GM18520 (cell line): ENCODE results near the gene FGFR3.
"Not testable (repeated sequence)": the region's sequence is repeated elsewhere in the genome, so short reads cannot be mapped to it uniquely, and the experiment has no call there.

Experiments
- ATAC-seq: cut with Tn5 transposase; IDR thresholded peaks from one replicate; pipeline ENCODE4 v1.9.1; 2021; ENCODE audit not compliant: unreplicated experiment

Gene FGFR3

DNA sequence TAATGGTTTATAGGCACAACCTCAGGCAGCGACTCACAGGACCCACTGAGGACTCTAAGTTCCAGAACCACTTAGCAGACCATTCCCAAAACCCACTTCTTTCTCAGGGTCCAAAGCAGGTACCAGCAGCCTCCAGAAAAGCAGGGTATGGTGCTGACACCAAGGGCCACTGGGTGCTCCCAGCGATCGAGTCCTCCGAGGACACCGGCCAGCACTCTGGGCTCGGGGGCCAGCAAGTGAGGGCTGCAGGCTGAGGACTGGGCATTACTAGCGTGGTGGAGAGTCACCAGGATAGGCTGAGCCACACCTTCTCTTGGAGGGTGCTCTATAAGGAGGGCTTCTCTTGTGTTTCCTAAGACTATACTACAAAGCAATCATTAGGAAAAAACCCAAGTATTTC, 43.6 kb downstream of the FGFR3 start:
- no peak for ATAC-seq

DNA sequence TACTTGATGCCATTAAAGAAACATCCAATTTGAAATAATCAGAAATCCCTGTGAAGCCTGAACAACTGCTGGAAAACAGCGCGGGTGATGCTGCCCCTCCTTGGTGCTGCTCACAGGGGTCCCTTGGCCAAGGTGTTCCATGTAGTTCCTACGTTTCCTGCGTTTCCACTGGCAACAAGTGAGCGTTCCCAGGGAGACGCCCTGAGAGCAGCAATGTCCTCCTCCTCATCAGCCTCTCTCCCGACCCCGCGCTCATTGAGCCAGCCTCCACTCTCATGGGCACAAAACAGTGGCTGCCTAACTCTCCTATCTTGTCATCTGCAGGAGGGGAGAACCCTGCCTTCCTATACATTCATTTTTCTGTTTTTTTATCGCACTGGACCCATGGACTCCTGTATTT, 44.0 kb downstream of the FGFR3 start:
- ATAC-seq: no peak

DNA sequence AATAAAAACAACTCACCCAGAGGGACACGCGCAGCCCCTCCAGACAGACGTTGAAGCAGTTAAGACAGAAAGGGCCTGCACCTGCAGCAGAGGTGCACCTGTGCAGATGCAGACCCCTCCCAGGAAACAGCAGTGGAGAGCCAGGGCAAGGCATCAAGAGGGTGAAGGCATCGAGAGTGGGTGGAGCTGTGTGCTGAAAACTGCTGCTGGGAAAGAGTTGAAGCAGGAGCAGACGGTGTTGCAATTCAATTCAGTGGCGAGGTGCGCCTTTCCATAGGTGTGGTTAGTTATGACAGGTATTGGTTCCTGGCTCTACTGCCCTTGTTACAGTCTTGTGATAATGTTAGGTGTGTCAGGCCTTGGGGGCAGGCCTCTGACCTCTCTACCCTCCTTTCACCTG, 46.2 kb downstream of the FGFR3 start:
- ATAC-seq: no peak

DNA sequence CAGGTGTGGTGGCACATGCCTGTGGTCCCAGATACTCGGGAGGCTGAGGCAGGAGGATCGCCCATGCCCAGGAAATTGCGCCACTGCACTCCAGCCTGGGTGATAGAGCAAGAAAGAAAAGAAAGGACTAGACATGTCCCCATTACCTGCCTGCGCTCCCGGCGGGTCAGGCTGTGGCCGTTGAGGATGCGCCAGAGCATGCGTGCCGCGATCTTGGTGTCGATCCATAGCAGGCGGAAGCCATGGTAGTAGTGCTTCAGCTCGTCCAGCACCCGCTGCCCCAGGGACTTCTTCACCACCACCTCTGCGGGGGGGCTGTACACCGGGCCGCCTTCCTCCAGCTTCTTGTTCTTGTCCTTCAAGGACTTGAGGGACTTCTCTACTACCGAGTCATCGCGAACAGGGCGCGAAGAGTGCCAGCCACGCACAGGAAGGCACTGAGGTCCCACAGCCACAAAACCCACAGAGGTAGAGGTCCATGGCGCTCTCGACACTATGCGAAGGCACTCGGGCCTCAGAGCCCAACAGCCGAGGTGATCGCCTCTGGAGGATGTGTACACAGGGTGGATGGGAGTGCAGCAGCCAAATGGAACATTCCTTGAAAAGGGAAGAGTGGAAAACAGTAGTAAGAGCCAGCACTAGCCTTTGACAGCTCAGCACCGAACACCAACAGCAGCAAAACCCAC, 48.3 kb downstream of the FGFR3 start:
- ATAC-seq: no peak

DNA sequence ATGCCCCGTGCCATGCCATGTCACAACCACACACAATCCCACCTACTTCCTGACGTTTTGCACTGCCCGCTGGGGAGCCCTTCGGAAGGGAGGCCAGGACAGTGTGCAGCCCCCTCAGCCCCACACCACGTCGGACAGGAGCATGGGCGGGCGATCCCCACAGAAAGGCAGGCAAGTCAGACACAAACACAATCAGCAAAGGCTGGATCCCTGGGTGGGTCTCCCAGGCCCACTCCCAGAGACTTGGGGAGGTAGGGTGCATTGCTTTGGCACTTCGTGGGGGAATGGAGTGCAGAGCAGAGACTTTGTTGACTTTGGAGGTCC, 48.8 kb downstream of the FGFR3 start:
- ATAC-seq: no peak

DNA sequence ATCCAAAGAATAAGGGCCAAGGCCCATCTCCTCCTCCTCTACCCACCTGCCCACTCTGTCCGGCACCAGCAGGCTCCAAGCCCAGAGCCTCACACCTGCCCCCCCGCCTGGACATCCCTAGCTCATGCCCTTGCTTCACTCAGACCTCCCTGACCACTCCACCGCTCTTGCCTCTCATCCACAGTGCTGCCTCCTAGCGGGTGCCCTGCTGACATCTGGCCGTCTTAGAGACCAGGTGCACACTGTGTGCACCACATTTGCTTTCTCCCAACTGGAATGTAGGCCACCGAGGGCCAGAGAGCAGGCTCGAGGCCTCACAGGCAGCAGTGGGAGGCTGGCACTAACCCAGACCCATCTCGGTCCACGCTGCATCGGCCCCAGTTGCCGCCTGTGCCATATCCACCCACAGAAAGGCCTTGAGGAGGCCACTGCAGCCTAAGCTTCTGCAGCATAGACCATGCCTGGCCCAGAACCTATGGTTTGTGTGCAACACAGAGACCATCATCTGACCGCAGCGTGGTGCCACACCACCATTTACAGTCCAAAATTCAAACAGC, 49.3 kb downstream of the FGFR3 start:
- no peak for ATAC-seq

DNA sequence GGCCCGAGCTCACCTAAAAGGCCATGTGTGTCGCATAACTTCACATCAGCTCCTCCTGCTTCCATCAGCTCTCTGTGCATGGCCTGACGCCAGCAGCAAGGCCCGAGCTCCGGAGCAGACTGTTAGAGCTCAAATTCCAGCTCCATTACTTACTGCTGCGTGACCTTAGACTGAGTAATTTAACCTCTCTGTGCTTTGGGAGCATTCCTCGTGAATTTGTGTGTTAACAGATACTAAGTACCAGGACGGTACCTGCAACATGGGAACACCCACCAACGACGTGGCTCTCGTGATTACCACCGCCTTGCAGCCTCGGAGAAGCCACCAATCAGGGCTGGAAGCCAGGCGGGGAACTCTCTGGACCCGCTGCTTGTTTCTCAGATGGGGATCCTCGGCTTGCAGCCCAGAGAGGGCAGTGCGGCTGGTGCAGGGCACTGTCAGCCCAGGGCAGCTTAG, 49.9 kb downstream of the FGFR3 start:
- no peak for ATAC-seq

DNA sequence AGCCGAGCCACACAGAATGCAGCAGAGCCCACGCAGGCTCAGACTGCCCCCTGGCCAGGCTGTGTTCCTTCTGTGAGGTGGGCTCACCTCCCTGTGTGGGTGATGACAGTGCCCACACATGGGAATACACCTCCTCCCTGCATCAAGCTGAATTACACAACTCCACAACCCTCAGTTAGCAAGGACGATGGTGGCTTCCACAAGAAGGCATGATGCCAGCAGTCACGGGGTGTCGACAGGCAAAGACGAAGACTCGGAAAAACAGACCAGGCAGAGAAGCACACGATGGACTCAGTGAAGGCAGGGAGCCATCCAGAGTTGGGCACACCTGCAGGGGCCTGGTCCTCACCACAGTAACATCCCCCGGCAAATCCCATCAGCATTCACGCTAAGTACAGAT, 50.8 kb downstream of the FGFR3 start:
- no peak for ATAC-seq

DNA sequence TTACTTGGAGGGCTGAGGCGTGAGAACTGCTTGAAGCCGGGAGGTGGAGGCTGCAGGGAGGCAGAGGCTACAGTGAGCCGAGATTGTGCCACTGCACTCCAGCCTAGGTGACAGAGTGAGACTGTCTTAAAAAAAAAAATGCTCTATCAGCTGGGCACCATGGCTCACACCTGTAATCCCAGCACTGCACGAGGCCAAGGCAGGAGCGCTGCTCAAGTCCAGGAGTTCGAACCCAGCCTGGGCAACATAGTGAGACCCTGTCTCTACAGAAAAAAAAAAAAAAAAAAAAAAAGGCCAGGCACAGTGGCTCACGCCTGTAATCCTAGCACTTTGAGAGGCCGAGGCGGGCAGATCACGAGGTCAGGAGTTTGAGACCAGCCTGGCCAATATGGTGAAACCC, 51.5 kb downstream of the FGFR3 start:
- ATAC-seq: not testable (repeated sequence)

DNA sequence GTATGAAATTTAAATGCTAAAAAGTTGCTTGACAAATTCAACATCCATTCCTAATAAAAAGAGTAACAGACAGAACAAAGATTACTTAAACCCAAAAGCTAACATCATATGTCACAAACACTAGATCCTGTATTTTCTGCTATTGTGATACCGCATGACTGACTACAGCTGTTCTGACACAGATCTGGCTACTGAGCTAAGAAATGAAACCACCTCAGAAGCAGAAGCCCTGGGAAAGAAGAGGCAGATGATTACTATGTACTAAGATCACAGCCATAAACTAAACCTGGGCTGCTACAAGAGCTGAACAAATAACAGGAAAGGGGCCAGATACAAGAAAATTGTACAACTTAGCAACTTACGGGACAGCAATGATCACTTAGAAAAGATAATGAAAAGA, 53.5 kb downstream of the FGFR3 start:
- no peak for ATAC-seq

DNA sequence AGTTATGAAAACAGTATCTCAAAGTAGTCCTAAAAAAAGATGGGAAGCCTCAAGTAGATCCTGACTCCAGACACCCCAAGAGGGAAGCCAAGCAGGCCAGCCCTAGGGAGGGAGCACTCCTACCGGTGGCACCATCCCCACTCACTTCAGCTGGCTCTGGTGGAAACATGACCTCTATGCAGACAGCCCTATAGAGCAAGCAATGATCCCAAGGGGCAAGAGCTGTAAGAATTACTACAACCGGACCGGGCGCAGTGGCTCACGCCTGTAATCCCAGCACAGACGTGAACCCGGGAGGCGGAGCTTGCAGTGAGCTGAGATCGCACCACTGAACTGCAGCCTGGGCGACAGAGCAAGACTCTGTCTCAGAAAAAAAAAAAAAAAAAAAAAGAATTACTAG, 57.2 kb downstream of the FGFR3 start:
- no peak for ATAC-seq

DNA sequence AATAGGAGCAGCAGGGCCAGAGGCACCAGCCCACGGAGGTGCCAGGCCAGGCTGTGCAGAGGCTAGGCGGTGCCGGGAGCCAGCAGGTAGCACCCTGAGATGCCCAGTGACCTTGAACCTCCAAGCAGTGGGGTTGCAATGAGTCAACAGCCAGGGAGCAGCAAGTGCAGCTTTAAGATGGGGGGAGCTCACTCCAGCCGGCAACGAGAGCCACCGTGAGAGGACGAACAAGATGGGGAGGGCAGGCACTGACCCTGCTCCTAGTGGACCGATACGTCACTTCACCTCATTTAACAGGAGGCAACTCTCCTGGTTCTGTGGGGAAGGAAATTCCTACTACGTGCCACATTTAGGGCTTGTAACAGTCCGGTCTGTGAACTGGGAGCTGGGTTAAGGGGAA, 58.1 kb downstream of the FGFR3 start:
- no peak for ATAC-seq

DNA sequence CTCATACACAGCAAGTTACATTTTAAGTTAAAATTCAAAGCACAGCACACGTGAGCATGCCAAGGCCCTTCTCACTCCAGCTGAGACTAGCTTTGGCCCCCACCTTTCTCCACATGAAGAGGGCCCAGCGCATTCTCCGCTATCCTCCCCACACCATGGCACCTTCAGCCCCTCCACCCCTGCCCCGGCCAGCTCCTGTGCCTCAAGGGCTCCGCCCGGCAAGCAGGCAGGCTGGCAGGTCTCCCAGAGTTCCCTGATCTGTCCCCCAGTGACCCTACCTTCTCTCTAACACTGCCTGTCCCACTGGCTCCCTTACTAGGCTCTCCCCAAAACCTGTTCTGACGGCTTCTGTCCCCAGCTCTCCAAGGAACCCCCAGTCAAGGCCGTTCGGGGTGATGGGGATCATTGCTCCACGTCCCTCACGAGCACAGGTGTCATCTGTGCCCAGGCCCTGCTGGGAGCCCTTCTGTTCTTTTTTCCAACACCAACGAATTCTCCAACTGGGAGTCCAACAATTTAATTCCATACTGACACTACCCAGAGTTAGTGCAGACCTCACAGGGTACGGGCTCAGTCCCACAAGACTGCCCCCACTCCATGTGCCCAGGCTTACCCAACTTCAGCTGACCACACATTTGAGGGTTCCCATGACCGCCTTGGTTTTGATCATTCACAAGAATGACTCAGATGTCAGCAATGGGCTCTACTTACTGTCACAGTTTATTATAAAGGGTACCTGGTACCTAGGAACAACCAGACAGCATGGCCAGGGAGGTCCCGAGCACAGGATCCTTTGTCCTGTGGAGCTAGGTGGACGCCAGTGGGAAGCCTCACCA, 58.7 kb downstream of the FGFR3 start:
- no peak for ATAC-seq

DNA sequence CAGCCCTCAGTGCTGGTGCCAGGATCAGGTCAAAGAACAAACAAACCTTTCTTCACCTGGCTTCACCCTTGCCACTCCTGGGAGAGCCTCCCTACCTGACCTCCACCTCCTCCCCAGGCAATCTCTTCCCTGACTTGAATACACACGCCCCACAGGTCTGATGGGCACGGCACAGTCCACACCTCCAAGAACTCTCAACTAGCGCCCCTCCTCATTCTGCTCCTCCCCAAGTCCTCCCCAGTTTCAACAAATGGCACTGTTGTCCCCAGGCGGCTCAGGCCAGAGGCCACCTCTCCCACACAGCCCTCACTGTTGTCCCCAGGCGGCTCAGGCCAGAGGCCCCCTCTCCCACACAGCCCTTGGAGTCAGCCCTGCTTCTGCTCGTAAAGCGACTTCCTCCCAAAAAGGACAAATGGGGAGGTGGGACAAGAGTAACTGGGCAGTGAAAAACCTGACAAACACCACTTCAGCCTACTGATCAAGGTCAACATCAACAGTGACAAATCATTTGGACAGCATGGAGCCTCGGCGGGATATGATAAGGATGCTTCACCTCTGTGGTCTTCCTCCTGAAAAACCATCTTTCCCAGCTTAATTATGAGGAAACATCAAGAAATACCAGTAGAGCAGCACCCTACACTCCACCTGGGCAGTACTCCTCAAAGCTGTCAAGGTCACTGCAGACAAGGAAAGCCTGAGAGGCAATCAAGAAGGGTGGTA, 60.0 kb downstream of the FGFR3 start:
- ATAC-seq: no peak

DNA sequence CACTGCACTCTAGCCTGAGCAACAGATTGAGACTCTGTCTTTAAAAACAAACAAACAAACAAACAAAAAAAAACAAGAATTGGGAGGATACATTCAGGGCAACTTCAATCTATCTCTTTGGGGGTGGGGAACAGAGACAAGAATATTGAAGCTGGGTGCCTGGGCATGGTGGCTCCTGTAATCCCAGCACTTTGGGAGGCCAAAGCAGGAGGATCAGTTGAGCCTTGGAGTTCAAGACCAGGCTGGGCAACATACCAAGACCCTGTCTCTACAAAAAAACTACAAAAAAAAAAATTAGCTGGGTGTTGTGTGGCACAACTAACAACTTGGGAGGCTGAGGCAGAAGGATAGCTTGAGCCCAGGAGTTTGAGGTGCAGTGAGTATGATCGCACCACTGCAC, 61.7 kb downstream of the FGFR3 start:
- ATAC-seq: no peak

DNA sequence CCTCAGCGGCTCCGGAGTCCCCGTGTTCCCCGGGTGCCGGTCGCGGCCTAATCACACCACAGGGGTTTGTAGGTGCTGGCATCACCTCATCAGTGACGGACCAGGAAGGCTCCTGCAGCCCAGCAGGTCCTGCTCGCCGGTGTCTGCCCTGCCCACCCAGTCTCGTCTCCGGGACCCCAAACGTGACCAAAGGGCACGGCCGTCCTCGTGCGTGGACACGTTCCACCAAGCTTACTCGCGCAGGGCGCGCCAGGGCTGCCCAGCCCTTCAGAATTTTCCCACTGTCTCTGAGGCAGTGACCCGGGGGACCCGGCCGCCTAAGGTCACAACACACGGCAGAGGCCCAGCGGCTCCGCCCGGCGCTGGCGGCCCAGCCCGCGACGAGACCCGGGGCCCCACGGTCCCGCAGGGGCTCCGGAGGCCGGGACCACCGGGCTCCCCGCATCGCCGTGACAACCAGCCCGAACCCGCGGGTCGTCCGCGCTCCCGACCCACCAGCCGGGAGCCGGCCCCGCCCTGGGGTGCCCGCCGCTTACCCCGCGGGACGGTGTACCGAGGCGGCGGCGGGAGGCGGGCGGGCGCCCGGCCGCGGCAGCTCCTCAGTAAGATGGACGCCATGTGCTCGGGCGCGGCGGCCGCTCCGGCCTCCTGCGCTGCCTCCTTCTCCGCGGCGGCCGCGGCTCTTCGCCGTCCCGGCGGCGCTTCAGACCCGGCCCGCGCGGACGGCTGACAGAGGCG, 62.4 kb downstream of the FGFR3 start:
- no peak for ATAC-seq

DNA sequence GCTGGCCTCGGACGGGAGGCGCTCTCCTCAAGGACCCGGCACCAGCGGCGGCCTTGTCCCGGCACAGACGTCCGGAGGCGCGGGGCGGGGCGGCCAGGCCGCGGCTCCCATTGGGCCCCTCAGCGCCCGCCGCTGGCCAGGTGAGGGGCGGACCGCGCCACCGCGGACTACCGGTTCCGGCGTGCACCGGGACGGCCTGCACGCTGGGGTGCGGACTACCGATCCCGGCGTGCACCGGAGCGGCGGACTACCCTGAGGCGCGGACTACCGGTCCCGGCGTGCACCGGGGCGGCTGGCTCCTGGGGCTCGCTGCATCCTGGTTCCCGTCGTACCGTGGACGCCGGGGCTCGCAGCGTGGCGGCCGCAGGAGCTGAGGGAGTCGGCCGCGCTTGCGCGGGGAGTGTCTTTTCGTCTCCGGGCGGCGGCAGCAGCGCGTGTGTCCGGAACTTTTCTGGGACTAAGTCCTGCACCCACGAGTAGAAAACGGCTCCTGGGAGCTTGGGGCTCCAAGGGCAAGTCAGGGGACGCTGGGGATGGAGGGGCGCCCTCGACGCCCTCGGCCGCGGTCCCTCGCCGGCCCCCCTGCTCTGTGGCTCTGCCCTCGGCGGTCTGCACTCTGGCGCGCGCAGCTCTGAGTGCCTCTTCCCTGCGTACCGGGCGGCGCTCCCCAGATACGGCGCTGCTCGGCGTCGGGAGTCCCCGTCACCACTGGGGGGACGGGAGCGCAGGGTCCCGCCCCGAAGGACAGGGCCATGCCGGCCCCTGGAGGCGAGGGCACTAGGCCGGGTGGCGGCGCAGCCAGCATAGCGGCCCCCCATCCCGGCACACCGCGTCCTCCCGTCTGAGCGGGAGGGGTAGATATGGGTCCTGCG, 63.2 kb downstream of the FGFR3 start, which contains the start of gene LETM1:
TSS of gene LETM1 (minus strand) at position 86 of the 872 bp plus-strand sequence. CDS start 206 bp downstream, outside the sequence.
- ATAC-seq: peak; percentile 95

DNA sequence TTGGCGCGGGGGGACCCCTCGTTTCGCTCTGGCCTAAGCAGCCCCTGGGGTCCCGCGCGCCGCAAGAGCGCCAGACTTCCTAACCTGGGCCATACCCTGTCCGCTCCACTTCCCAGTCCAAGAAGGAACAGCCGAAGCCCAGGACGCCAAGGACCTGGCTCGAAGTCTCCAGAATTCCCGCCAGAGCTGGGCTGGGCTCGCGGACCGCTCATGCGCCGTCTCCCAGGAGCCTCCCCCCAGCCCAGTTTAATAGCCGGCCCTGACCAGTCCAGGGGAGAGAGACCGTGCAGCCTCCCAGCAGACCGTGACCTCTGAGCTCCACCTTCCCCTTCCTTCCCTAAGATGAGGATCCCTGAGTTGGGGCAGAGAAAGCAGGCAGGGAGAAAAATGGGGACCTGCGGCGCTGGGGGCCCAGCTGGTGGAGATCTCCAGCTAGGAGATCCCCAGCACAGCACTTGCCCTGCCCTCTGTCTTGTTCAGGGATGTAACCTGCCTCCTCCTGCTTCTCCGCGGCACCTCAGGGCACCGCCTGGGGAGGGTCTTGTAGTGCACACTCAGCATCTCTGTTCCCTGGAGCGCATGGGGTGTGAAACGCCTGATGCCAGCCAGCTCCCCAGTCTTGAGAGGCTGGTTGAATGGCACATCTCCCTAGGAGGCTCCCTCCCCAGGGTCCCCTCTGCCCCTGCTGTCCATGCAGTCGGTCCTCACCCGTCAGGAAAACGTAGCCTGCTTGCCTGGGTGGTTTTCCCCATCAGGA, 64.0 kb downstream of the FGFR3 start:
- no peak for ATAC-seq

DNA sequence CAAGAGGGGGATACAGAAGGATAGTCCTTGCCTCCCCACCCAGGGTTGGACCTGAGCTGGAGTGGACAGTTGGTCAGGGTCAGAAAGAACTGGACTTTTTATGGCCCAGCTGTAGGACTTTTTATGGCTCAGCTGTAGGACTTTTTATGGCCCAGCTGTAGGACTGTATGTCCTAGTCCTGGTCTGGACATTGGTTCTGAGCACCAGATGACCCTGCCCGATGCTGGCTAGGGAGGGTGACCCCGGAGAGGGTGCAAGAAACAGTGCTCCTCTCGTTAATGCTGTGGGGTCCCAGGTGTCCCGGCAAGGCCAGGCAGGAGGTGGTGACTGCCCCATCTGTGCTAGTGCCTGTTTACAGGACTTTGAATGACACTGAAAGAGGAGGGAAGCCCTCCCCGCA, 64.8 kb downstream of the FGFR3 start:
- ATAC-seq: no peak
